Mucosa of descending colon (tissue), 3 donors: ENCODE measurements around the gene SDE2. TPM values are rescaled to one million over a fixed set of nuclear protein-coding genes. Genes with fewer than 3 reads are reported as not detected.

ENCODE experiments used
- ATAC-seq: fragments of 200-7000 bp; cut with Tn5 transposase; one replicate; pipeline ENCODE4 v1.9.1; 2020; ENCODE audit warnings: mild to moderate bottlenecking, moderate library complexity
- DNase-seq, 3 donors: peaks; one replicate each; pipeline ENCODE4 v3.0.0-alpha.2; 2020
- H3K36me3 ChIP-seq: fragments of 200-600 bp; one replicate; pipeline ENCODE4 v1.8.0; 2021; ENCODE audit warnings: low read depth, mild to moderate bottlenecking
- H3K4me1 ChIP-seq: fragments of 200-600 bp; one replicate; pipeline ENCODE4 v1.8.0; 2021; ENCODE audit warnings: low read depth, mild to moderate bottlenecking
- H3K4me3 ChIP-seq: fragments of 200-600 bp; one replicate; pipeline ENCODE4 v1.8.0; 2021; ENCODE audit warnings: mild to moderate bottlenecking
- H3K9me3 ChIP-seq: fragments of 200-600 bp; one replicate; pipeline ENCODE4 v1.8.0; 2021; ENCODE audit warnings: mild to moderate bottlenecking
- intact Hi-C, 2 donors: fragments of 100-400 bp; cut with DNase I in 1 of 2; cut with micrococcal nuclease in 1 of 2; formaldehyde crosslinking; loops; one replicate each; pipeline versions ENCODE4 v1.11.0 to v1.11.1; 2022; cut with DNase I, micrococcal nuclease
- total RNA-seq, 3 donors: library from RNA; stranded (reverse); fragmentation: NEBNext Ultra II Directional in 2 of 3; extraction: Animal tissue kit (Norgen Biotek cat#: 25700) in 2 of 3; gene quantifications; one replicate each; pipeline versions ENCODE4 v1.2.1 to v1.2.4, GENCODE V29; 2021 to 2023
- TF ChIP-seq, protein P1 (sequence below): fragments of 200-600 bp; IDR thresholded peaks from one replicate; pipeline ENCODE4 v1.8.0; 2022; ENCODE audit warnings: antibody characterized with exemption, mild to moderate bottlenecking
- donor health status: DM: no; HTN: no; CAD: no; lungs with moderate emphysema.
- donor health status: DM: no; HTN: no; CAD: no.
- donor health status: DM: no; HTN: yes; CAD: no.

Gene SDE2
- total RNA-seq, 3 donors from 2014 or later = 14.1 to 21.0 (median 15.0) TPM

GRCh38 chr1:225934711-225935110 lies 64.4 kb downstream of the SDE2 start:
- Histone ChIP-seq H3K9me3 (no peaks in the 10 kb centered on the region), H3K4me1 (no peaks in the 10 kb centered on the region), H3K4me3 (no peak overlapping the region), H3K36me3 (no peaks in the 10 kb centered on the region)
- no peak for DNase-seq
- TF ChIP-seq, protein P1, sequence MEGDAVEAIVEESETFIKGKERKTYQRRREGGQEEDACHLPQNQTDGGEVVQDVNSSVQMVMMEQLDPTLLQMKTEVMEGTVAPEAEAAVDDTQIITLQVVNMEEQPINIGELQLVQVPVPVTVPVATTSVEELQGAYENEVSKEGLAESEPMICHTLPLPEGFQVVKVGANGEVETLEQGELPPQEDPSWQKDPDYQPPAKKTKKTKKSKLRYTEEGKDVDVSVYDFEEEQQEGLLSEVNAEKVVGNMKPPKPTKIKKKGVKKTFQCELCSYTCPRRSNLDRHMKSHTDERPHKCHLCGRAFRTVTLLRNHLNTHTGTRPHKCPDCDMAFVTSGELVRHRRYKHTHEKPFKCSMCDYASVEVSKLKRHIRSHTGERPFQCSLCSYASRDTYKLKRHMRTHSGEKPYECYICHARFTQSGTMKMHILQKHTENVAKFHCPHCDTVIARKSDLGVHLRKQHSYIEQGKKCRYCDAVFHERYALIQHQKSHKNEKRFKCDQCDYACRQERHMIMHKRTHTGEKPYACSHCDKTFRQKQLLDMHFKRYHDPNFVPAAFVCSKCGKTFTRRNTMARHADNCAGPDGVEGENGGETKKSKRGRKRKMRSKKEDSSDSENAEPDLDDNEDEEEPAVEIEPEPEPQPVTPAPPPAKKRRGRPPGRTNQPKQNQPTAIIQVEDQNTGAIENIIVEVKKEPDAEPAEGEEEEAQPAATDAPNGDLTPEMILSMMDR = no peak
- intact Hi-C loops = no loop called here
- no peak for ATAC-seq

GRCh38 chr1:225933072-225933471 lies 66.1 kb downstream of the SDE2 start:
- Histone ChIP-seq H3K4me1 (no peaks in the 10 kb centered on the region), H3K4me3 (no peak overlapping the region), H3K9me3 (no peaks in the 10 kb centered on the region), H3K36me3 (no peaks in the 10 kb centered on the region)
- TF ChIP-seq, protein P1 = no peak
- ATAC-seq (no peak), DNase-seq (no peak)
- intact Hi-C loops = no loop called here

Other genes with a start within 250 kb of the SDE2 start
- 100 to 1,000 TPM; 168 to 208 (median 187) TPM for gene SRP9, start 221.5 kb downstream of the SDE2 start, total RNA-seq
- gene EPHX1, start 189.2 kb downstream of the SDE2 start, total RNA-seq = 10 to 100 TPM; 48.8 to 86.3 (median 68.0) TPM
- gene TMEM63A, start 117.0 kb downstream of the SDE2 start, total RNA-seq = 100 to 1,000 TPM; 115 to 192 (median 147) TPM
- 100 to 1,000 TPM in 1 of 3 donors, 10 to 100 TPM in 2; 27.3 to 199 (median 60.3) TPM for gene LEFTY1, start 110.2 kb downstream of the SDE2 start, total RNA-seq
- gene PYCR2, start 75.1 kb downstream of the SDE2 start, total RNA-seq = 10 to 100 TPM; 33.0 to 43.6 (median 38.3) TPM
- under 1 TPM; 0.32 to 0.77 (median 0.35) TPM for gene LEFTY2, start 58.1 kb downstream of the SDE2 start, total RNA-seq
- 100 to 1,000 TPM; 466 to 839 (median 627) TPM for gene H3-3A, start 63.4 kb upstream of the SDE2 start, total RNA-seq
- 10 to 100 TPM; 36.6 to 49.9 (median 48.0) TPM for gene ACBD3, start 187.4 kb upstream of the SDE2 start, total RNA-seq
- gene MIXL1, start 224.3 kb upstream of the SDE2 start, total RNA-seq = under 1 TPM; 0.16 to 0.38 (median 0.29) TPM